GM18861 (cell line): ENCODE results near the gene NDUFV1.
"Not testable (repeated sequence)": the region's sequence is repeated elsewhere in the genome, so short reads cannot be mapped to it uniquely, and the experiment has no call there.

Source experiments
- ATAC-seq: cut with Tn5 transposase; IDR thresholded peaks from one replicate; pipeline ENCODE4 v1.9.1; 2021; ENCODE audit not compliant: unreplicated experiment

Gene NDUFV1

DNA sequence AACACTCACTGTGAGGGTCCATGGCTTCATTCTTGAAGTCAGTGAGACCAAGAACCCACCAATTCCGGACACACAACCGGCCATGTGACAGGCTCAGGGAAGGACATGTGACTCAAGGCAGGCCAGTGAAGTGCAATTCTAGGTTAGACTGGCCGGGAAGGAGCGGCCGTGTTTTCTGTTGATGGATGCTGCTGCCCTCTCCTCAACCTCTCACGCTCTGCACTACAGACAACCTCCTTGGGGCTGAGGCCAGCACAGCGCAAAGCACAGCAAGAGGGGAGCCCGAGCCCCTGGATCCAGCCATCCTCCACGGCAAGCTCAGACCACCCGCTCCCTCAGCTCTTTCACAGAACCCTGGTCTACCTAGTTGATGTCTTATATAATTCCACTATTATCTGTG is 20.2 kb downstream of the NDUFV1 start:
- no peak for ATAC-seq

DNA sequence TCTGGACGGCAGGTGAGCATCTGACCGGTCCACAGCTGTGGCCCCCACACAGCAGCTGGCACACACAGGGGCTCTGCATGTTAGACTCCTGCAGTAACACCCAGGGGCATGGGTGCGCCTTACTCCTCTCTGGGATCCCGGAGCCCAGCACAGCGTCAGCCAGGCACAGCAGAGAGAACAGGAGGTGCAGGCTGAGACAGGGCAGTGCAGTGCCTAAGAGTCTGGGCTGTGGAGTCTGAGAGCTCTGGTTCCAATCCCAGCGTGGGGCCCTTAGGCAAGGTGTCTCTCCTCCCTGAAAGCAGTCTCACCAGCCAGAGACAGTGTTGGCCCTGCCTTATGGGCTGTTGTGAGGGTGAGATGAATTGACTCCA is 20.7 kb downstream of the NDUFV1 start:
- no peak for ATAC-seq

DNA sequence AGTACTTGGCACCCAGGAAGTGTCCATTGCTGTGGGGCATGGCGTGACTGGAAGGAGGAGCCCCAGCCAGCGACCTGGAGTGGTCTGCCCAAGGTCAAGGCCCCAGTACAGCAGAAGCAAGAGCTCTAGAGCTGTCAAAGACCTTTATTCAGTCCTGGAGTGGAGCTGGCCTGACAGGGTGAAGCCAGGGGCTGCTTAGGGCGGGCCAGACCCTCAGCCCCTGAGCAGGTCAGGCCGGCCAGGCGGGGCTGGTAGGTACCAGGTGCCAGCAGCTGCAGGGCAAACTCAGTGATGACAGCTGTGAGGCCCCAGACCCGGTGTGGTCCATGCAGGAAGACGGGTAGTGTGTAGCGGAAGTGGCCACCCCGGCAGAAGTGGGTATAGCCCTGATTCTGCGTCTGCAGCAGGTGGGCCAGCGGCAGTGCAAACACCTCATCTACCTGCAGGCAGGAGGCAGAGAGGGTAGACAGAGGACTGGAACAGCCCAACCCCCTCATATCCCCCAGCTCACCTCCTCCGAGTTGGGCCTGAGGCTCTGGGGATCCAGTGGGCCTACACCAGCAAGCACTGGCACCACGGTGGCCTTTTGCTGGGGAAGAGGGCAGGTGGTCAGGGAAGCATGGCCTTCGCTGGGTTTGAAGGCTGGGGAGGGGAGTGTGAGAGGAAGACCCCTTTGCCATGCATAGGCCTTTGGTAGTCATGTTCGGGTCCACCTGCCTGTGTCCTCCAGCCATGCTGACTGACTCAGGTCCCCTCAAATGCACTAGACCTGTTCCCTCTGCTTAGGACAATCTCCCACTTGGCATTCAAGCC is 21.3 kb downstream of the NDUFV1 start:
- no peak for ATAC-seq

DNA sequence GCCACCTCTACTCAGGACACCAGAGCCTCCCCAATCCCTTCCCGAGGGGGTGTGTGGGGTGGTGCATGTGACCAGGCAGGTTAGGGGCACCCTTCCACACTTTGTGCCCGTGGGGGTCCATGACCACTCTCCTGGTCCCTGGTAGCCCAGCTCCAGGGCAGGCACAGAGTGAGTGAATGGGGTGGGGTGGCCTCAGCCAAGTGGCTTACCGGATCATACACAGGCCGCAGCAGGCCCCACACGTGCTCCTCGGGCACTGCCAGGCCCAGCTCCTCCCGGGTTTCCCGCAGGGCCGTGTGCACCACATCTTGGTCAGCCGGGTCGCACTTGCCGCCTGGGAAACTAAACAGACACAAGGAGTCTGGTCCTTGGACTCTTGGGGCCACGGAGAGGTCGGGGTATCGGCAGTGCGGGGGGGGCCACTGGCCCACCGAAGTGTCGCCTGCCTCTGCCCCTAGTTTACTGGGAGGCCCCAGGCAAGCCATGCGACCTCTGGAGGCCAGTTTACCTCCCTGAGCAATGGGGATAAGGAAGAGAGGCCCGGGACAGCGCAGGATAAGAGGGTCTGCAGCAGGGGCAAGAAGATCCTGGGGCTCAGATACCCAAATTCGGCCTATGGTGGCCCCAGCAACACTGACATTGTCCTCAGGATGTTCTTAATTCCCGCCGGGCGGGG is 22.1 kb downstream of the NDUFV1 start:
- ATAC-seq = no peak

DNA sequence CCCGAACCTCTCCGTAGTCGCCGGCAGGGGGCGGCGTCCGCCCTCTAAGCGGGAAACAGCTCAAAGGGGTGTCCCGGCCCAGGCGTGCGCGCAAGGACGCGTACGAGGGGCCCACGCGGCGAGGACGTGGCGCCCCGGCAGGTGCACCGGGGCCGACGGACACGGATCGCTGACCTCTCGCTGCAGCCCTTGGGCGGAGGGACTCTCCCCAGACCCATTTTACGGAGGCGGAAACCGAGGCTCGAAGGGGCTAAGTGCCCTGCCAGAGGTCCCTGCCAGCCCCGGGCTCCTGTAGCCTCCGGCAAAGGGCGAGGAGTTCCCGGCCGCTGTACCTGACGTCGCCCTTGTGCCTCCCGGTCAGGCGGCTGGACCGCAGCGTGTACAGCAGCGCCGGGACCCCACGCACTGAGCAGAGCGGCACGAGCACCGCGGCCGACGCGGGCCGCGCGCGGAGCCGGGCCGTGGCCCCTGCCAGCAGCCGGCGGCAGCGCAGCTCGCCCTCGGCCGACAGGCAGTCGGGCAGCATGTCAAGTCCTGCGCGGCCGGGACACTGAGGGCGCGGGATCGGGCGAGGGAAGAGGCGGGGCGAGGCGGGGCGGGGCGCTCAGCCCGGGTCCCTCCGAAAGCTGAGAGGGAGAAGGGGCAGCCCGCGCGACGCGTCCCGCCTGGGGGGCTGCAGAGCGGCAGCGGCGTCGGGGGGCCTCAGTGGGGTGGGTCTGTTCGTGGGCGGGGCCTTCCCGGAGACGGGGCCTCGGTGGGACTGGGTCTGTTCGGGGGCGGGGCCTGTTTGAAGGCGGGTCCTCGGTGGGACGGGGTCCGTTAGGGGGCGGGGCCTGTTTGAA is 22.9 kb downstream of the NDUFV1 start, which contains the start of gene NUDT8:
Gene NUDT8, minus strand, starts transcription at position 552 of the 842 bp plus-strand sequence. Its CDS starts 26 bp downstream, at position 526.
- peak; percentile 40 for ATAC-seq

DNA sequence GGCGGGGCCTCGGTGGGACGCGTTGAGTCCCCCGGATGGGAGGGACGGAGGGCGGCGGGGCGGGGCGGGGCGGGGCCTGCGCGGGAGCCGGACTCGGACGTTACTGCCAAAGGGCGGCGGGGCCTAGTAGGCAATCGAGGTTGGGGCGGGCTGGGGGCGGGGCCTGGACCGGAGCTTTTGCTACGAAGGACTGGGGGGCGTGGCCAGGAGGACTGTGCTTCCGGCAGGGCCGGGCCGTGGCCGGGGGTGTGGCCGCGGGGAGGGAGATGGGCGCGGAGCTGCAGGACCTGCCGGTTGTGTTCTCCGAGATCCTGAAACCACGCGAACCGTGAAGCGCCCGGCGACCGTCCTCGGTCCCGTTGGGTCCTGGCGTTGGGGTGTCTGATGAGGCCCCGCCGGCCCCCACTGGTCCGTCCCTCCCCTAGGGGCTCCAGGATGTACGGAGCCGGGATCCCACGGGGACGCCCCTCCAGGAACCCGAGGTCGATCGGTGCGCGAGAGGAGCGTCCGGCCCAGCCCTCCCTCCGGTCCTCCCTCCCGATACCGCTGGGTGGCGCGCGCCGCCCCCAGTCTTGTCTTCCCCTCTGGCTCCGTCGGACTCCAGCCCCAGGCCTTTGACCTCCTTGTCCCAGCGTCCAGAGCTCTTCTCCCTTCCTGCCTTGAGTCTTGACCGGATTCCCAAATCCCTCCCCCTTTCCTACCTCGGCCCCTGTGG is 23.6 kb downstream of the NDUFV1 start:
- peak; percentile 40 for ATAC-seq

DNA sequence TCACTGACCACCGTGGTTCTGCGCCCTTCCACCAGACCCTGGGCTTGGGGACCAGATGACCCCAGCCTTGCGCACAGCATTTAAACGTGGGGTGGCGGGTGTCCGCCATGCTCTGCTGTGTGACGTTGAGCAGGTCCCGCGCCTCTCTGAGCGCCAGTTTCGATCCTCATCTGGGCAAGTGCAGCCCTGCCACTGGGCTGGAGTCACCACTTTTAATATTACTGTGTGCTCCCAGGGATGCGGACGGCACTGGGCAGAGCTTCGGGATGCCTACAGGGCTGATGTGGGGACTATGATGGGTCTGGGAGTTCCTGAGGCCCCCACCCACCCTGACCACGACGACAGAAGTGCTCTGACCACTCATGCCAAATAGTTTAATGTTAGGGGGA is 24.2 kb downstream of the NDUFV1 start:
- ATAC-seq = no peak

DNA sequence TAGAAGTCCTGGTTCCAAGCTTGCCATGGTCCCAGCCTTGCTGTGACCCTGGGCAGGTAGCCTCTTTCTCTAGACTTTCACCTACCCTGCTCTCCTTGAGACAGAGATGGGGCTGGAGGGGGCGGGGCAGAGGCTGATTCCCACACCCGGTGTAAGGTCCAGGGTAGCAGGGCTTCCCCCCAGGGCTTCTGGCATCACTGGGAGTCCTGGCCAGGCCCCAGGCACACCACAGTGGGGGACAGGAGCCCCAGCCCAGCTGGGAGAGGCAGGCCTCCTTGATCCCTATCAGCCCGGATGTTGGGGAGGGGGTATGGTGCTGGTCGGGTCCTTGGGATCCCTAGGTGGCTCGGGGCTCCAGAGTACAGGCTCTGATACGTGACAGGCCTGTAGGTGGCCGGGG is 24.7 kb downstream of the NDUFV1 start:
- no peak for ATAC-seq

DNA sequence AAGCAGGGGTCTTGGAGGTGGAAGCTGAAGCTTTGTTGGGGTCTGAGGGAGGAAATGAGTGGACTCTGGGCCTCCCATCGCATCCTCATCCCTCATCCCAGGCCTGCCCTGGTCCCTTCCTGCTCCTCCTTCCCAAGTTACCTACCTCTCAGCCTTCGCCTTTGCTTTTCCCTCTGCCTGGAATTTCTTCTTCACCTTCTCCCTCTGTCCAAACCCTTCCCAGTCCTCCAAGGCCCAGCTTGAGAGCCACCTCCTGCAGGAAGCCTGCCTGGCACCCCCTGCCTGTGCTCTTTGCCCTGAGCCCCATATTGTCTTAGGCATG is 25.1 kb downstream of the NDUFV1 start:
- no peak for ATAC-seq

DNA sequence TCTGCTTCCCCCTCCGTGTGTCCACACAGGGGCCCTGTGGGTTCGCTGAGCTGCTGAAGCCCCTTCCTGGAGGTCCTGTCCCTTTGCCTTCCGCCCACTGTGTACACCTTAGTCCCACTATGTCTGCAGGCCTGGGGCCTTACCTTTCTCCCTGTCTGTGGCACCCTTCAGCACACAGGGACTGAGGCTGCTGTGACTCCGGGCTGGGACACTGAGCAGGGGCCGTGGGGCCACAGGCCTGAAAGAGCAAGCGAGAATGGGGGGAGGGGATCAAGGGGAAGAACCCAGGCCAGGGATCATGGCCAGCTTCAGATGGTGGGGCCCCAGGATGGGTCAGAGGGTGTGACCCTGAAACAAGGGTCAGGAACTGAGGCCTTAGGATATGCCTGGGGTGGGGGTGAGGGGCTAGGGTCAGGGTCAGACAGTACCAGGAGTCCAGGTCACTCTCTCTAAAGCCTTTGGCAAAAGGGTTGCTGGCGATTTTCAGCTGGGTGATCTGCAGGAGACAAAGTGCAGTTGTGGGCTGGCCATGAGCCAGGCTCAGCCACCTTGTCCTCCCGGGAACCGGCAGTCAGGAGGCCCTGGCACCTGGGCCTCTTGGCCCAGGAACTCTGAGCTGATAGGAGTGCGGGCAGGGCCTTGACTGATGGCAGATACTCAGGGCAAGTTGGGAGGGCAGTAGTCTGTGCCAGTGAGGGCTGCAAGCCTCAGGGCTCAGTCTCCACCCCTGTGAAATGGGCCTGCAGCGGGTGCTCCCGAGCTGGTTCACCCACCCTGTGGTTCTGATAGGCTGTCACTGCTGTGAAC is 25.6 kb downstream of the NDUFV1 start:
- ATAC-seq = no peak

DNA sequence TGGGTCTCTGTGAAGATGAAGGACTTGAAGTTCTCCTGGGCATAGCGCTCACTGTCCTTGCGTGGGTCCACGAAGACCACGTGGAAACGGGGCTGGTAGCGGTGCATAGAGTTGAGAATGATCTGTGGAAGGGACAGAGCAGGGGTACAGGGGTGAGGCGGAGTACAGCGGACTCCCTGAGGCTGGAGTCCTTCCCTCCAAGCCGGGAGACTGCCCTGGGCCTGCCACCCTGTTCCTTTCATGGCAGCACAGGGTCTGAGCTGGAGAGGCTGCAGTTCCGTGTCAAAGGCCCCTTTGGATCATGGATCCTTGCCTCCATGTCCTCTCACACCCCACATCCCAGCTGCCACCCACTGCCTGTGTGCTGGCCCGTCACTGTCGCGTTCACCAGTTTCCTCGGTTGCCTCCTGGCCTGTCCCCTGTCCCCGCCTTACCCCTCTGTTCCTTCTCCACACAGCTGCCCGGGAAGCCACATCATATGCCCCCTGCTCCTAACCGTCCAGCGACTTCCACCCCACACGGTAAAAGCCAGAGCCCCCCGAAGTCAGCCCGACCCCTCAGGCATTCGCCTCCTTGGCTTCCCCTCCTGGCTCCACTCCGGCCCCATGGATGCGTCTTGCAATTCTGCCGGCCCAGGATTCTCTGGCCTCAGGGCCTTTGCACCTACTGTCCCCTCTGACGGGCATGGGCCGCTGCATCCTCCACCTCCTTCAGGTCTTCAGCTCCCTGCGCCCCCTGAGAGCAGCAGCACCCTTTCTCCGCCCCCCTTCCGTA is 26.4 kb downstream of the NDUFV1 start:
- ATAC-seq = no peak

DNA sequence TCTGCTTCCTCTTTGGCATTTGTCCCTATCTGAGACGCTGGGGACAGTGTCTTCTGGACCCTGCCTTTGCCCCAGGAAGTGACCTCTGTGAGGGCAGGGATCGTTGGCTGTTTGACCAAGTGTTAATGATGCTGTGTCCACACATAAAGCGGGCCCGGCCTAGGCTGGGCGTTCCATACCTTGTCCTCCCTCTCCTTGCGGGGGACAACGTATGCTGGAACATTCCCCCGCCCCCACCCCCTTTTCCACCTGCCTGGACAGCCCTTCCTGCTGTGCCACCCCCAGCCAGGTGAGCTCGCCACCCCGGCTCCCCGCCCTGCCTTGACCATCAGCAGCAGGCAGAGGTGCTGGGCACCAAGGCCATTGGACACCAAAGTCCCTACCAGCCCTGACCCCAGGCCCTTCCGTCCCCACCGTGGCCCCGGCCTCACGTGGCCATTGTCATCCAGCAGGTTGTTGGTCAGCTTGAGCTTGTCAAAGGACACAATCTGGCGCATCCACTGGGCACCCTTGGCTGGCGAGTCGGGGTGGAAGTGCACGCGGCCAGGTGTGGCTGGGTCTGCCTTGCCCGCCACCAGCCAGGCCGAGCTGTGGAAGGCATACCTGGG is 27.1 kb downstream of the NDUFV1 start:
- no peak for ATAC-seq

DNA sequence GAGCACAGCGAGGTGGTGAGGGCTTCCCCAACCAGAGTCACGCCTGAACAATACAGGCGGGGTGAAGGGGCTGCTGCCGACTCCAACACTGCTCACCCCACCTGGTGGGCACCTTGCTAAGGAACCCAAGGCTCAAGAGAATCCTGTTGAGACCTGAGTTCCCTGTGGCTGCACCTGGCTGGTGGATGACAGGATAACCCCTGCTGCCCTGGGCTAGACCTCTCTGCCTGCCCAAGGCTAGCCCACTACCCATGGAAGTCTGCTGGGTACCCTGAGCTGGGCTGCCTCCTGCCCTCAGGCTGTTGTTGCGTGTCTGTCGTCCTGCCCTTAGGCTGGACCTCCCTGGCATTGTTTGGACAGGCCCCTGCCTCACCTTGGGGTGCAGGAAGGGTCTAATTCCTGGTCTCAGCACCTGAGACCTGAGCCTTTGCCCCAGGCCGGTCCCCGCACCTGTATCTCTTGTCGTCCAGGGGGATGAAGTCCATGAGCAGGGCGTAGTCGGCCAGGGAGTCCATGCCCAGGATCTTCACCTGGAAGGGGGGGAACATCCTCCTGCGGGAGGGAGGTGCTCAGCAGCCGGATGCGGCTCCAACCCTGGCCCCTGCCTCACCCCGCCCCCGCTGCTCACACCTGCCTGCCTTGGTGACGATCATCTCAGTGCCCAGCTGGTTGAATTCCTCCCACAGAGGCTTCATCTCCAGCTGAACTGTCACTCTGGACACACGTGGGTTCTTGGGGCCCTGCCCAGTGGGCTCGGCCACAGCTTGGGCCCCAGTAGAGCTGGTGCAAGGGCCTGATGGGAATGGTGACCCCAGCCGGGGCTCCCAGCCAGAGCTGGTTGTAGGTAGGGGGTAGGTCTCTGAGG is 27.9 kb downstream of the NDUFV1 start:
- no peak for ATAC-seq

DNA sequence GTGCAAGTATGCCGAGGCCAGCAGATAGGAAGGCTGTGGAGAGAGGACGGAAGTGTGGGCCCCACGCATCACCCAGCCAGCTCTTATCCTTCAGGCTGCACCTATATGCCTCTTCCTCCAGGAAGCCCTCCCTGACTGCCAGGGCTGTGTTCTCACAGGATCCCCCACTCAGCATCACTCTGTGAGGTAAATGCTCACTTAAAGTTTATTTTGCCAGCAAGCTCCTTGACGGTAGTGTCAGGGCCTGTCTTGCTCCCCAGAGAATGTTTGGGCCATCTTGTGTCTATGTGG is 28.4 kb downstream of the NDUFV1 start:
- ATAC-seq = no peak

DNA sequence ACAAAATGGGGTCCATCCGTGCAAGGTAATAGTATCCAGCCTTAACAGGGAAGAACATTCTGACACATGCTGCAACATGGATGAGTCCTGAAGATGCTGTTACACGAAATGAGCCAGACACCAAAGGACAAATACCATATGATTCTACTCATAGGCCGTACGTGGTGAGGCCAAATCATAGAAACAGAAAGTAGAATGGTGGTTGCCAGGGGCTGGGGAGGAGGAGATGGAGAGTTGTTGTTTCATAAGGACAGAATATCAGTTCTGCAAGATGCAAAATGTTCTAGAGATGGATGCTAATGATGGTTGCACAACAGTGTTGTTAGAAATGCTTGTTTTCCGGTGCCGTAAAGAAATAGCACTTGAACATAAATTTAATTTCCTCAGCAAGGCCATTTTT is 30.2 kb downstream of the NDUFV1 start:
- no peak for ATAC-seq

DNA sequence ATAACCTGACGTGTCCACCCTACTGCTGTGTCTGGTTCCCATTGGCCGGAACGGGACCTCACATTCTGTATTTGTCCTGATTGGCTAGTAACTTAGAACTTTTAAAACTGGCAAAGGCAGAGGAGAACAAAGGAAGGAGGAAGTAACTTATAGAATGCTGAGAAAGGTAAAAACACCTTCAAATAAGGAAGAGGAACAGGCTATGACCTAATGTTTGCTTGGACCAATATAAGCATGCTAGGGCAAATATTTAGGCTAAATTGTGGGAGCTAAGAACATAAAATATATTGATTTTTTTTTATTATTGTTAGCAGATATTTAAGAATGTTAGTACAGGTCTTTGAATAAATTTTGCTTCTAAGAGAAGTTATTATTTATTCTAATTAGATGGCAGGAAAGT is 30.7 kb downstream of the NDUFV1 start:
- ATAC-seq = not testable (repeated sequence)

DNA sequence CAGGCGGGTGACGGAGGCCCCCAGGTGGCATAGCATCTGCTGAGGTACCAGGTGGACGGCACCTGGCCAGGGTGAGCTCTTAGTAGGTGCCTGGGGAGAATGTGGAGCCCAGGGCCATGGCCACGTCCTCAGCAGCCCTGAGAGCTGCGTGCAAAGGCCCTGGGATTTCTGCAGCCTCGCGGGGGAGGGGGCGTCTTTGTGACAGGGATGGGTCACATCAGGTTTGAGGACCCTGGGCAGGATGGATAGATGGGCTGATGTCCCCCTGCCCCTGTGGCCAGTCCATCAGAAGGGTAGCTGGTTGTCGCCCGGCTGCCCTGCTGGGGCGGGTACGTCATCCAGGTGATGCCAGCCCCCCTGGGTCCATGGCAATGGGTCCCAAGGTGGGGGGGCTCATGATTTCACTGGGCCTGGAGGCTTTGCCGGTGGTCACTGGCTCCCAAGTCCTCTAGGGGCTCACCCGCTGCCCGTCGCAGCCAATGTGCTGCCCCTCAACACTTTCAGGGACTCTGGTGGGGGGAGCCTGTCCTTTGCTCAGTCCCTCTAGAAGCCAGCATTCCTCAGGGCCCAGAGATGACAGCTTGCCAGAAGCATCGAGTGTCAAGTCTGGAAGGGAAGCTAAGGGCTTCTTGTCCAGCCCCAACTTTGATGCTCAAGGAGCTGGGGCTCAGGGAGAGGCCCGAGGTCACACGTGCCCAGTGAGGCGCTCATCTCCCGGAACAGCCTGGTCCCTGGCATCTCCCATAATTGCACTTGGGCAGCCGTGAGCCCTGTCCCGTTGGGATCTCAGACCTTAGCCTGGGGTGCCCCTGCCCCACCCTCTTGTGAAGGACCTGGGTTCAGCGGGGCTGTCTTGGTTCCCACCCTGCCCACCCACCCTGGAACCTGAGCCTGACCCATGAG is 32.0 kb downstream of the NDUFV1 start:
- no peak for ATAC-seq
